Embryonic facial prominence (tissue), 1 donor: ENCODE measurements around the gene HEPHL1.
"Not testable (repeated sequence)": the region's sequence is repeated elsewhere in the genome, so short reads cannot be mapped to it uniquely, and the experiment has no call there.

Experiments used
- DNase-seq: peaks from one replicate; pipeline ENCODE4 v3.0.0-alpha.2; 2016; ENCODE audit errors: extremely low spot score

Gene HEPHL1, protein sequence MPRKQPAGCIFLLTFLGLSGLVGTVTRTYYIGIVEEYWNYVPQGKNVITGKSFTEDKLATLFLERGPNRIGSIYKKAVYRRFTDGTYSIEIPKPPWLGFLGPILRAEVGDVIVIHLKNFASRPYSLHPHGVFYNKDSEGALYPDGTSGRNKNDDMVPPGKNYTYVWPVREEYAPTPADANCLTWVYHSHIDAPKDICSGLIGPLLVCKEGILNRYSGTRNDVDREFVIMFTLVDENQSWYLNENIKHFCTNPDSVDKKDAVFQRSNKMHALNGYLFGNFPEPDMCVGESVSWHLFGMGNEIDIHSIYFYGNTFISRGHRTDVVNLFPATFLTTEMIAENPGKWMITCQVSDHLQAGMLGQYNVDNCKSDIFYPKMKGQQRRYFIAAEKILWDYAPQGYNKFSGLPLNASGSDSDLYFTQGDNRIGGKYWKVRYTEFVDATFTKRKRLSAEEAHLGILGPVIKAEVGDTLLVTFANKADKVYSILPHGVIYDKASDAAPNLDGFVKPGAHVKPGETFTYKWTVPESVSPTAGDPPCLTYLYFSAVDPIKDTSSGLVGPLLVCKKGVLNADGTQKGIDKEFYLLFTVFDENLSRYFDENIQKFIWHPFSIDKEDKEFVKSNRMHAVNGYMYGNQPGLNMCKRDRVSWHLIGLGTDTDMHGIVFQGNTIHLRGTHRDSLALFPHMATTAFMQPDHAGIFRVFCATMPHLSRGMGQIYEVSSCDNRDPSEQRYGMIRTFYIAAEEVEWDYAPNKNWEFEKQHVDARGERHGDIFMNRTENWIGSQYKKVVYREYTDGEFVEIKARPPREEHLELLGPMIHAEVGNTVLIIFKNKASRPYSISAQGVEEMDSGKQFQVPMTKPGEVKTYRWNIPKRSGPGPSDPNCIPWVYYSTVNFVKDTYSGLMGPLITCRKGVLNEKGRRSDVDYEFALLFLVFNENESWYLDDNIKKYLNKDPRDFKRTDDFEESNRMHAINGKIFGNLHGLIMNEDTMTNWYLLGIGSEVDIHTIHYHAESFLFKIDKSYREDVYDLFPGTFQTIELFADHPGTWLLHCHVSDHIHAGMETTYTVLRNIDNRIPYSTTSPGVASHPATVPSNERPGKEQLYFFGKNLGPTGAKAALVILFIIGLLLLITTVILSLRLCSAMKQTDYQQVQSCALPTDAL

DNA sequence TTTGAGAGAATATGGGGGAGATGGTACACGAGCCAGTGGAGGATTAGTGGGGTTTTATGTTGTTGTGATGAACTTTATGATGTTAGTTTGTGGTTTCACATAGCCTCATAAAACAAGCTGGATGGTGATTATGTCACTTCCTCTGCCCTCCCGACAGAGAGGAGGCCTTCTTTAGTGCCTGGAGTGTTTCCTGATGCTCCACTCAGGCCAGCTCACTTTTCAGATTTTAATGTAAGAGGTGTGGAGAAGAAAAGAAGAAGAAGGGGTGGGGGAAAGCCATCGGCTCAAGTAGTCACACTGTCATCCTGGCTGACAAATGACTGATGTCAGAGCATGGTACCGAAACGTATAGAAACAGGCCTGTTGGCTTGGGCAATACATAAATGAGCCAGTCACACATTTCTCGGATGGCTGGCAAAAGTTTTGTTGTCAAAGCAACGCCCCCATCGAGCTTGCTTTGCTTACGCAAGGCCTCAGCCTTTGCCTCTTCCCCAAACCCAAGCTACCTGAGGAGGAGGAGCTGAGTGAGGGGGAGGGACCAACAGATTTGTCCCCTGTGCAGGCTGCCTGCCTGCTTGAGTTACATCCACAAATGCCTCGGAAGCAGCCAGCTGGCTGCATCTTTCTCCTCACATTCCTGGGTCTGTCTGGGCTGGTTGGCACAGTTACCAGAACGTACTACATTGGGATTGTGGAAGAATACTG, at the start of gene HEPHL1:
HEPHL1 (plus strand) TSS at position 578 of the 705 bp plus-strand sequence; CDS start at position 593, 15 bp downstream.
- no peak for DNase-seq

DNA sequence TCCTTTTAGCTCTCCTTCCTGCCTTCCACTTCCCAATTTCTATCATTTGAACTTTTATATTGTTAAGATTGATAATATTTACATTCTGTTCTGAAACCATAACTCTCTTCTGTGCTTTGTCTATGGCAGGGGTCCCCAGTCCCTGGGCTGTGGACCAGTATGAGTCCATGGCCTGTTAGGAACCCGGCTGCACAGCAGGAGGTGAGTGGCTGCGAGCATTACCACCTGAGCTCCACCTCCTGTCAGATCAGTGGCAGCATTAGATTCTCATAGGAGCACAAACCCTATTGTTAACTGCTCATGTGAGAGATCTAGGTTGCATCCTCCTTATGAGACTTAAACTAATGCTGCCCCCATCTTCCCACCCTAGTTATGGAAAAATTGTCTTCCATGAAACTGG, 48.4 kb upstream of the HEPHL1 start:
- DNase-seq: no peak

DNA sequence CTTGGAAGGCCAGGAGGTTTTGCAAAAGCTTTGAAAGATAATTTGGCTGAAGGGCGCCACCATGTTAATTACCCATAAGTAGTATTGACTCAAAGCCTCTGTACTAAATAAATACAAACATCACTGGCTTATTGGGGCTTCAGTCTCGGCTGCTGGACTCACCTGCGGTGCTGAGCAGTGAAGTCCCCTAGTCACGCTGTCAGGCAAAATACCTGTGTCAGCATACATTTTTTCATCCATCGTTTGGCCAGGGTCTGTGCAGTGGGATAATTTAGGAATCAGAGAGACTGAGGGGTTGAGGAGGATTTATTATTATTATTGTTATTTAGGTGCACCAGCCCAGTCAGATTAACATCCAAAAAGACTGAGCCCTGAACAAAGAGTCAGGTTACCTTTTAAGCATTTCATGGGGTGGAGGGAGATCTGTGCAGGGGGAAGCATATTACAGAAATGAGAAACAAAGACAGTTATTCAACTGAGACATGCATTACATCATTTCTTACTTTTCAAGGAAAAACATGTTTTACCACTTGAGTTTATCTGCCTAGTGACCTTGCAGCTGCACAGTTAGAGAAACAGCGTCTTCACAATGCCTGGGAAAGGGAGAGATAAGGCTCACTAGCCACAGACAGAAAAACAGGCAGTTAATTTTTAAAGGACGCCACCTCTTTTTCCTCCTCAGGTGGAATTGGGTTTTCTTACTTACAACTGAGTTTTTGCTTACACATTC, 47.7 kb upstream of the HEPHL1 start:
- DNase-seq: not testable (repeated sequence)

DNA sequence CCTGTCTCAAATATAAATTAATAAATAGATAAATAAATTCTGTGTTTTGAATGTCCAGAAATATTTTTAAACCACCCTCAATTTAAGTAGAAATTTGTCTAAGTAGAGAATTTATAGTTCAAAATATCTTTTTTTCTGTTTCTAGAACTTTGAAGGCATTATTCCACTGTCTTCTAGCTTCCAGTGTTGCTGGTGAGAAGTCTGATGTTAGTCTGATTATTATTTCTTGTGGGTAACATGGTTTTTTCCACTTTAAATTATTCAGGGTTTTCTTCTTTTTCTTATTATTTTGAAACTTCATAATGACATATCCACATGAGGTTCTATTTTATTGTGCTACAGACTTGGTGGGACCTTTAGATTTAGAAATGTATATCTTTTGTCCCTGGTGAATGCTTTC, 46.4 kb upstream of the HEPHL1 start:
- DNase-seq: no peak

DNA sequence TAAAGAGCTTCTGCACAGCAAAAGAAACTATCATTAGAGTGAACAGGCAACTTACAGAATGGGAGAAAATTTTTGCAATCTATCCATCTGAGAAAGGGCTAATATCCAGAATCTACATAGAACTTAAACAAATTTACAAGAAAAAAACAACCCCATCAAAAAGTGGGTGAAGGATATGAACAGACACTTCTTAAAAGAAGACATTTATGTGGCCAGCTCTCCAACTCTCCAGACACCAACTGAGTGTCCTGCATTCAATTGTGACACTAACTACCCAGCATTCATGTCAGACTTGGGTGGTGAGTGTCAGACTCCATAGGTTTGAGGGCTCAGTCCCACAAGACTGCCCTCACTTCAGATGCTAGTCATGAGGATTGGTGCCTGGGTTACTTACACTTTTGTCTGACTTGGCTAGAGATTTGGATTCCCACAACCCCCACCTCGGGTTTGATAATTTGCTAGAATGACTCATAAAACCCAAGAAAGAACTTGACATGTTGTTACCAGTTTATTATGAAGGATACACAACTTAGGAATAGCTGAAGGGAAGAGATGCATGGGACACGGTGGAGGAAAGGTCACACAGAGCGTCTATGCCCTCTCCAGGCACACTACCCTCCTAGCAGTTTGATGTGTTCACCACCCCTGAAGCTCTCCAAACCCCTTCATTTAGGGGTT, 44.4 kb upstream of the HEPHL1 start:
- not testable (repeated sequence) for DNase-seq

DNA sequence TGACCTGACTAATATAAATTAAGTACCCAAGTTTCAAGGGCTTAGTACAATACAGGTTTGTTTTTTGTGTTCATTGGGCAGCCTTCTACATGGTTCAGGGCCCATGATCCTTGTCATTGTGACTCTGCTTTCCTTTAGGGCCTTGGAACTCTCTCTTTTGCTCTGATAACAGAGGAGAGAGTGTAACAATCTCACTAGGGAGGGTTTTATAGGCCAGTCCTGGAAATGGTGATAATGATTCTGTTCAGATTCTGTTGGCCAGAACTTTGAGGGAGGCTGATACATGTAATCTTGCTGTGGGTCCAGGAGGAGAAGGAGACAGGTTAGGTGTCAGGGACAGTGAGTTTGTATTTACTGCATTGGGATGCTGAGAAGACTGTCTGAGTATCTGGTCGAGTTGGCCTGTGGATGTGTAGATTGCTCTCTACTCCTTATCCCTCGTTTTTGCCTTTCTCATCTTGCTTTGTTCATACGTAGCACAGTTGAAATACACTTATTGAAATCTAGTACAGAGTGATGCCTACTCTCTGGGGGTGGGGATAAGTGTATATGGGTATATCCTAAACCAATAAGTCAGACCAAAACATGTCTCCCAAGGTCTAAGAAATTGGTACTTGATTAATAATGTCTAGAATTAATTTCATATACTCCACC, 37.5 kb upstream of the HEPHL1 start:
- no peak for DNase-seq

DNA sequence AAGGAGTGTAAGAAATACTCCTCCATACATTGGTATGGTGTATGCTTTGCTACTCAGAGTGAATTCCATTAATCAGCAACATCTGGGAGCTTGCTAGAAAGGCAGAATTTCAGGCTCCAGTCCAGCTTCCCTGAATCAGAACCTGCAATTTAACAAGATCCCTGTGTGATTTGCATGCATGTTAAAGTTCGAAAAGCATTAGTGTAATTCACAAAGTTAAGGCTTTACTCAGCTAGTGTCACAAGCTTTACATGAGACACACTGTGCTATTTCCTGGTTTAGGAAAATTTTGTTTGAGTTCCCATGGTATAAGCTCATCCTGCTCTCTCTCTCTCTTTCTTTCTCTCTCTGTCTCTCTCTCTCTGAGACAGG, 37.0 kb upstream of the HEPHL1 start:
- DNase-seq: peak; percentile 8

DNA sequence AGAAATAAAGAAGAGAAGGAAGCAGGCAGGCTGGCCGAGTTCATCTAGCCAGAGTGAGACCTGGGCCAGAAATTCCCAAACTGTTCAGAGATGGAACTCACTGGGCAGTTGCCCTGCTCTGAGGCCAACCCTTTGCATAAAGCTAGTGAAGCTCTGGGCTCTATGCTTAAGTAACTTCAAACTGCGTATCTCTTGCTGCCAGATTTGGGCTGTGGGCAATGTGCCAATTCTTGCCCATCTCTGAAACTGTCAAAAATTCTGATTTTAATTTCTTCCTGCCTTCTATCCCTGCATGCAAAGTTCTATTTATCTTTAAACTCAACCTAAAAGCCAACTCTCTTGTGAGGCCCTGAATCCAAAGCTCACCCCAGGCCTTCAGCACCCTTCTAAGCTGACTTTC, 36.2 kb upstream of the HEPHL1 start:
- no peak for DNase-seq

DNA sequence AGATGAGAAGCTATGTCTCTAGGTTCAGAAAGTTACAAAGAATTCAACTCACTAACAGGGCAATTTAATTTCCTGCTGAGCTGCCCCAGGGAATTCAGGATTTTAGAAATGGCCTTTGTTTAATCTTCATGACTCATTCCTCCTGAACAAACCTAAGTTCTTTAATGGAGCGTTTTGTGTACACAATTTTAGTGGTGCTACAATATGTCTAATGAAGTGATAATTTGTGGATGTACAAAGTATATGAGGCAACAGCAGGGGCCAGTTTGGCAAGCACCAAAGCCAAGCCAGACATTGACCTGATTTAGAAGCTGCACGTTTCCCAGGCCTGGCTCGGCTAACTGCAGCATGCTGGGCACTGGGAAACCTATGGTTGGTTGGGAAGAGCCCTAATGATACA, 34.4 kb upstream of the HEPHL1 start:
- no peak for DNase-seq

DNA sequence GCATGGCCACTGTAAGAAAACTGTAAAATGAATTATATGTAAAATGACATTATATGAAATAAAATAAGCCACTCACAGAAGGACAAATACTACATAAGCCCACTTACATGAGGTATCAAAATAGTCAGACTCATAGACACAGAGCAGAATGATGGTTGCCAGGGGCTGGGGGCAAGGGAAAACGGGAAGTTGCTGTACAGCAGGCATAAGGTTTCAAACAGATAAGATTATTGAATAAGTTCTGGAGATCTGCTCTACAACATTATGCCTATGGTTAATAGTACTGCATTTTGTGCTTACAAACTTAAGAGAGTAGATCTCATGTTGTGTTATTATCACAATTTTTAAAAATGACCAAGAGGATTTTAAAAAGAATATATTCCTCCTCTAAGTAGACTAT, 32.7 kb upstream of the HEPHL1 start:
- DNase-seq: no peak

DNA sequence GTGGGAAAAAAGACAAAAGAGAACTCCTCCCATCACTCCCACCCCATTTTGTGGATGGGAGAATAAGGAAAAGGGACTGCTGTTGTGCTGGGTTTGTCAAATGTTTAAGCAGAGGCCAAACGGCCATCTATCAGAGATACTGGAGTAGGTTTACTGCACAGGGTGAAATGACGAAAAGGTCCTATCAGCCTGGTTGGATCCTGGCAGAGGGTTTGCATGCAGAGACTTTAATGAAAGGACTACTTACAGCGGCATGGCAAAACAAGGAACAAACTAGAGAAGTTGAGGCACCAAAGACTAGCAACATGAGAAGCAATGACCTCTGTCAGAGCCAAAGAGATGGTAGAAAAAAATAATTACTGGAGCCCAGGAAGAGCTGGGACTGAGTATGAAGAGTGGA, 32.2 kb upstream of the HEPHL1 start:
- no peak for DNase-seq

DNA sequence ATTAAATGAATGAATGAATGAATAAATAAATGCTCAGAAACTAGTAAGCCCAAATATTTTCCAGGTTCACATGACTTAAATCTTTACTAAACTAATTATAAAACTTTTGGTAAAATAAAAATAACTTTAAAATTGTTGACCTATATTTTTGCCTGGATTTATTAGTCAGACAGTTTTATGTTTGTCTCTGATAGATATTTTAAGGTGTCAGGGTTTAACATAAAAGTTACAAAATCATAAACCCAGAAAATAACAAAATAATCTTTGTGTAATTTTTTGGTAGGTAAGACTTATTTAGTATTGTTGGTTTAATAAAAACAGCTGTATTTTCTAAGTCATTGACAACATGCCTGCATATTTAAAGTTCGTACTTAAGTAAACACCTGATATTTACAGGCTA, 27.4 kb upstream of the HEPHL1 start:
- no peak for DNase-seq

DNA sequence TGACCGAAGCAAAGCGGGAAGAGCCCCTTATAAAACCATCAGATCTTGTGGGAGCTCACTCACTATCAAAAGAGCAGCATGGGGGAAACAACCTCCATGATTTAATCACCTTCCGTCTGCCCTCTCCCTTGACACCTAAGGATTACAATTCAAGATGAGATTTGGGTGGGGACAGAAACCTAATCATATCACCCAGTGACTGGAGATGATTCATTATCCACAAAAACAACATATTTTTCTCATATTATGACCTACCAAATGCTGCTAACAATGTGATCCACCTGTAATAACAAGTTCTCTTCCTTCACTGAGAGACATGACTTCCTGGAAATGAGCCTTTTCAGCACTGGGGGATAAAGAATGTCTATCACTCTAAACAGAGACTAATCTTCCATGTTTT, 23.4 kb upstream of the HEPHL1 start:
- no peak for DNase-seq

DNA sequence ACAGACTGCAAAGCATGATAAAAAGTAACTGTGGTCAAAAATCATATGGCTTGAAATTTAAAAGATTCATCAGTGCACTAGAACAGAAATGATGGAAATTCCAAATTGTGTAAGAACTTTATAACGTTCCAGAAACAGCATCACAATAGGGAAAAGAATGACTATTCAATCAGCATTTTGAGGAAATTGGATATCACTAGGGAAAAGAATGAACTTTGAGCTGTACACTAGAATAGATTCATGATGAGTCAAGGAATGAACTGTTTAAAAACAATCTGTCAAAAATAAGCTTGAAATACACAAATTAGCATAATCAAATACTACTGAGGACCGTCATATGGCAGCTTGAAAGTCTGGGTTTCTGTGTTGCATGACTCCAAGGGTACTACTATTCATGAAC, 20.5 kb upstream of the HEPHL1 start:
- DNase-seq: no peak

DNA sequence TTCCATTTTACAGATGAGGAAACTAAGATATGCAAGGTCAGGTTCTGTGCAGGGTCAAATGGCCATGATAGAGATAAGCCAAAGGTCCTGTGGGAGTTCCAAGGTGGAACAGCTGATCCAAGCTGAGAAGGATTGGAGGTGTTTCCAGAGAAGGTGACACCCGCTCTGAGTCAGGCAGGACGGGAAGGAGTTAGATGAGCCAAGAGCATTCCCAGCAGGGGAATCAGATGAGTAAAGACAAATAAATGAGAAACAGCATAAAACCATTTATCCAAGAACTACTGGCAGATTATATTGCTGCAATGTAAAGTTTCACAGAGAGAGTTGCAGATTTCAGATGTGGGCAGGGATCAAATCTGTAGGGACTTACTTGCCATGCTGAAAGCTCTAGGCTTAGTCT, 18.9 kb upstream of the HEPHL1 start:
- DNase-seq: no peak

DNA sequence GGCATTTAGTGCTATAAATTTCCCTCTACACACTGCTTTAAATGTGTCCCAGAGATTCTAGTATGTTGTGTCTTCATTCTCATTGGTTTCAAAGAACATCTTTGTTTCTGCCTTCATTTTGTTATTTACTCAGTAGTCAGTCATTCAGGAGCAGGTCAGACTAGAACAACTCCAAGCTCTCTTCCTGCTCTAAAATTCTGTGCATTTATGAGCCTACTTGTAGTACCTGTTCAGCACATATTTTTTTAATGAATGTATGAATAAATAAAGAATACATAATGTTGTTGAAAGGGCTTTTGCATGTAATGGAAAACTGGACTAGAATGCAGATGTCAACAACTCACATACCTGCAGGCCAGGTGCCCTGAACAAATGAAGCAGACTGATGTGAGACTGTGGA, 13.7 kb upstream of the HEPHL1 start:
- no peak for DNase-seq

DNA sequence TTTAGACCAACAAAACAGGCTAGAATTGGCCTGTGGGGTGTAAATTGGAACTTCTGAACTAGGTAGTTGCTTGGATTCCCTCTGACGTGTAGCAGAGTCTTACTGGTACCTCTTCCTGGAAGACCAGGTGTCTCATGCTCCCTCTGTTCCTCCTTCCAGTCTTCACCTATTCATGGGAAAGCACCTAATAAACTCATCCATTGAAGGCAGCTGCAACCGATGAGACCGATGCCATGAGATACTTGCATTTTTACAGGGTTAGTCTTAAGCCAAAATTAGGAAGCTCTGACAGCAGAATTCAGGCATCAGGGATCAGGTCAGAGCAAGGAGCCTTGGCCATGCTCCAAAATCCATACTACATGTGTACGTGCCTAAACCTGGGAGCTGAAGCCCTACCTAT, 13.2 kb upstream of the HEPHL1 start:
- no peak for DNase-seq

DNA sequence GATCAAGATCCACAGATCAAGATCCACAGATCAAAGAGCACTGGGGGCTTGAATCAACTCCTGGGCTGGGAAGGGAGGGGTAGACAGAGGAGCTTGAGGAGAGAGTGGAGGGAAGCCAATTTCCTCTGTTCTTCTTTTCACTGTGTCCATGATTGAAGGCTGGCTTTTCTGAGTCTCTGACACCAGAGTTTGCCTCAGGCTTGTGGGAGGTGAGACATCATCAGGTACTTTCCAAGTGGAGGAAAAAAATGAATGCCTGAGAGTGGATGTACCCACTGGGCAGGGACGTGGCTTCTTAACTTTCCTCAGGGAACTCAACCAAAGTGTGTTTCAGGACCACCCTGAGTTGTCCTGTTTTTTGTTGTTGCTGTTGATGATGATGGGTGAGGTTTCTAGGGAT, 11.0 kb upstream of the HEPHL1 start:
- no peak for DNase-seq

DNA sequence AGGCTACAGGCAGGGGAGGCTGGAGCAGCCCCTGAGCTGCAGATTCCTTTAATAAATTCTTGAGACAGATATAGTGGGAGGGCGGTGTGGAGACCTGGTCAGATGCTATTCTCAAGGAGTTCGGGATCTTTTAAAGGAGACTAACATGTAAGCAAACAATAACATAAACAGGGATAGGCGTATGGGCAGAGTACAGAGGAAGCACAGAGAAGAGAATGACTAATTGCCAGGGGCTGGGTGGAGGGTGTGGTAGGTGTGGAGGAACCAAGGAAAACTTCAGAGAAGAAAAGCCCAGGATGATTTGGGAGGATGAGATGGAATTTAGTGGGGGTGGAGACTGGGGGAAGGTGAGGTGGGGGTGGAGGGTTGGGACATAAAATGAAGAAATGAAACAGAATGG, 9.7 kb upstream of the HEPHL1 start:
- no peak for DNase-seq

DNA sequence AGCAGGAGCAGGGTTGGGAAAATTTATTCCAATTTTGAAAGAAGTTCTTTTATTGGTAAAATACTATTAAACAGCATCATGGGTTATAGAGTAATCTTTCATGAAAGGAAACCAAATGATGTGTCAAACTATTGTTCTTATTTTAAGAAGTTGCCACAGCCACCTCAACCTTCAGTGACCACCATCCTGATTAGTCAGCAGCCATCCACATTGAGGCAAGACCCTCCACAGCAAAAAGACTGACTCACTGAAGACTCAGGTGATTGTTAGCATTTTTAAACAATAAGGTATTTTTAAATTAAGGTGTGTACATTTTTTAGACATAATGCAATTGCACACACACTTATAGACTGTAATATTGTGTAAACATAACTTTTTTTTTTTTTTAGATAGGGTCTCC, 3.7 kb upstream of the HEPHL1 start:
- DNase-seq: no peak
